K562 (cell line): ENCODE results near the gene ACAP3. TPM values are rescaled to one million over a fixed set of nuclear protein-coding genes. Genes with fewer than 3 reads are reported as not detected.

Experiments used
- CBX8 ChIP-seq: fragments of 200-600 bp; sonication (generic); IDR thresholded peaks from 2 replicates; pipeline ENCODE4 v1.6.1; 2012; ENCODE audit warnings: borderline replicate concordance, mixed run types, low read depth, mild to moderate bottlenecking, moderate library complexity, mixed read lengths, low read length, control low read depth, inconsistent platforms; ENCODE audit not compliant: poor library complexity, severe bottlenecking; ENCODE audit errors: extremely low read depth
- CXXC5 ChIP-seq: fragments of 250-450 bp; sonication (Bioruptor Pico); IDR thresholded peaks from 2 replicates; pipeline ENCODE4 v1.8.0; 2022; ENCODE audit warnings: inconsistent platforms, mild to moderate bottlenecking, moderate library complexity
- GABPA ChIP-seq: fragments of 200-800 bp; sonication (Bioruptor generic); conservative IDR thresholded peaks from 2 replicates; pipeline ENCODE4 v1.6.1; 2016; ENCODE audit warnings: low read depth, missing genetic modification characterization, missing compliant biosample characterization
- HDAC1 ChIP-seq, 2 experiments: fragments of 450-650 bp; IDR thresholded peaks; 2 replicates each; pipeline ENCODE4 v1.6.1; 2016 to 2017; ENCODE audit warnings: inconsistent platforms in 1 of 2, mild to moderate bottlenecking in 1 of 2, moderate library complexity in 1 of 2
- KDM2B ChIP-seq: fragments of 250-450 bp; sonication (Bioruptor Pico); IDR thresholded peaks from 2 replicates; pipeline ENCODE4 v1.8.0; 2021; ENCODE audit warnings: mild to moderate bottlenecking, moderate library complexity
- KDM5B ChIP-seq: fragments of 200-600 bp; sonication (generic); IDR thresholded peaks from 2 replicates; pipeline ENCODE4 v1.6.1; 2012; ENCODE audit warnings: low read depth, mild to moderate bottlenecking, moderate library complexity, low read length, control low read depth, inconsistent platforms; ENCODE audit not compliant: insufficient replicate concordance
- NFIC ChIP-seq: fragments of 450-650 bp; IDR thresholded peaks from 2 replicates; pipeline ENCODE4 v1.6.1; 2017; ENCODE audit warnings: mild to moderate bottlenecking, inconsistent platforms
- NR1H2 ChIP-seq: sonication (generic); formaldehyde crosslinking; IDR thresholded peaks from 2 replicates; pipeline ENCODE4 v1.4.0; 2020; ENCODE audit warnings: mild to moderate bottlenecking, missing genetic modification reagents
- PRDM10 ChIP-seq: fragments of 450-650 bp; IDR thresholded peaks from 2 replicates; pipeline ENCODE4 v1.6.1; 2018; ENCODE audit not compliant: partially characterized antibody
- RBFOX2 ChIP-seq: fragments of 200-400 bp; formaldehyde crosslinking; IDR thresholded peaks from 2 replicates; pipeline ENCODE4 v1.6.1; 2017; ENCODE audit warnings: low read depth, mild to moderate bottlenecking, low read length, moderate library complexity
- SMC3 ChIP-seq: conservative IDR thresholded peaks from 2 replicates; pipeline ENCODE4 v1.6.1; 2011; ENCODE audit warnings: low read depth, low read length, improper control_type of control experiment; ENCODE audit not compliant: insufficient read depth
- TOE1 ChIP-seq, 2 experiments: fragments of 450-650 bp in 1 of 2; sonication (generic) in 1 of 2; formaldehyde crosslinking in 1 of 2; IDR thresholded peaks; 2 replicates each; pipeline versions ENCODE4 v1.7.1 to v1.8.0; 2016 to 2022; ENCODE audit warnings: borderline replicate concordance in 2 of 2, mild to moderate bottlenecking in 2 of 2, antibody characterized with exemption in 1 of 2, inconsistent platforms in 1 of 2, low read depth in 1 of 2, missing genetic modification reagents in 1 of 2, moderate library complexity in 1 of 2
- ZNF23 ChIP-seq: fragments of 250-450 bp; sonication (Bioruptor Pico); IDR thresholded peaks from 2 replicates; pipeline ENCODE4 v1.4.0; 2020; ENCODE audit warnings: mild to moderate bottlenecking
- ZNF589 ChIP-seq: fragments of 200-800 bp; sonication (Bioruptor generic); IDR thresholded peaks from 2 replicates; pipeline ENCODE4 v1.6.1; 2016; ENCODE audit warnings: low read depth, missing genetic modification characterization, missing compliant biosample characterization
- ZNF740 ChIP-seq, 3 experiments: fragments of 200-800 bp in 1 of 3; sonication (Bioruptor generic) in 1 of 3; sonication (generic) in 1 of 3; formaldehyde crosslinking in 1 of 3; IDR thresholded peaks; 2 replicates each; pipeline versions ENCODE4 v1.6.1 to v1.8.0; 2016 to 2022; ENCODE audit warnings: mild to moderate bottlenecking in 2 of 3, missing compliant biosample characterization in 2 of 3, missing genetic modification characterization in 2 of 3, missing genetic modification reagents in 1 of 3
- polyA plus RNA-seq, 8 experiments: library from polyadenylated mRNA; depleted of rRNA in 4 of 8; stranded (reverse) in 5 of 8; unstranded in 3 of 8; fragments of >200 nt; fragmentation: Nextera tagmentation in 2 of 8; fragmentation: Illumina TruSeq in 1 of 8; extraction: Ambion mirVana in 2 of 8; extraction: Trizol in 1 of 8; gene quantifications; 2 replicates each; pipeline versions ENCODE4 v1.2.1 to v1.2.3, GENCODE V29; 2011 to 2014; ENCODE audit warnings: inconsistent platforms in 1 of 8, missing spikeins in 1 of 8
- total RNA-seq, 7 experiments: library from RNA; depleted of rRNA in 6 of 7; stranded (reverse); fragments of >200 nt in 6 of 7; fragmentation: Illumina TruSeq in 2 of 7; extraction: Trizol in 2 of 7; gene quantifications; 2 replicates each; pipeline versions ENCODE4 v1.2.1 to v1.2.3, GENCODE V29; 2011 to 2021; ENCODE audit warnings: low replicate concordance in 1 of 7
- TF ChIP-seq, protein P1 (sequence below): fragments of 450-650 bp; formaldehyde crosslinking; IDR thresholded peaks from 2 replicates; pipeline ENCODE4 v1.4.0; 2020; ENCODE audit warnings: mild to moderate bottlenecking, mixed read lengths

The ACAP3 gene
- total and polyA plus RNA-seq, 9 of the 15 experiments (the other 6 are each of a cell fraction or from before 2014, with no cell fraction given), result 0.01 to 49.0 (median 12.0) TPM

GRCh38 chr1:1349256-1350012, 41.7 kb upstream of the ACAP3 start, which contains the start of gene DVL1 (continued):
- TF ChIP-seq ZNF740 (CRISPR knock-in tag; IDR thresholded peaks at IDR 0.05) (peak; percentile 93), ZNF740 (tag; IDR thresholded peaks at IDR 0.05) (peak in 1 of 2 experiments; percentile 47; a peak in 1 of 4 replicates), KDM2B (CRISPR knock-in tag) (no peak; the same call in 1 of the 2 replicates), GABPA (tag) (peak; percentile 48), HDAC1 (IDR thresholded peaks at IDR 0.05) (peak in 1 of 2 experiments; percentile 32; a peak in 1 of 4 replicates), RBFOX2 (peak; percentile 72), KDM5B (peak; percentile 69), ZNF589 (peak; percentile 30; the same call in 1 of the 2 replicates), CXXC5 (CRISPR knock-in tag) (peak; percentile 84), TOE1 (IDR thresholded peaks at IDR 0.05; ENCODE audit: borderline replicate concordance) (no peak), TOE1 (CRISPR knock-in tag; IDR thresholded peaks at IDR 0.05; ENCODE audit: borderline replicate concordance, low read depth) (0 out of 2 replicates have a peak, but pooled peaks have one; percentile 33), NFIC (peak; percentile 32; the same call in 1 of the 2 replicates), NR1H2 (CRISPR knock-in tag) (0 out of 2 replicates have a peak, but pooled peaks have one; percentile 13), CBX8 (no peak), PRDM10 (no peak), ZNF23 (CRISPR knock-in tag) (no peak), SMC3 (0 out of 2 replicates have a peak, but pooled peaks have one; percentile 24)
- TF ChIP-seq, protein P1, sequence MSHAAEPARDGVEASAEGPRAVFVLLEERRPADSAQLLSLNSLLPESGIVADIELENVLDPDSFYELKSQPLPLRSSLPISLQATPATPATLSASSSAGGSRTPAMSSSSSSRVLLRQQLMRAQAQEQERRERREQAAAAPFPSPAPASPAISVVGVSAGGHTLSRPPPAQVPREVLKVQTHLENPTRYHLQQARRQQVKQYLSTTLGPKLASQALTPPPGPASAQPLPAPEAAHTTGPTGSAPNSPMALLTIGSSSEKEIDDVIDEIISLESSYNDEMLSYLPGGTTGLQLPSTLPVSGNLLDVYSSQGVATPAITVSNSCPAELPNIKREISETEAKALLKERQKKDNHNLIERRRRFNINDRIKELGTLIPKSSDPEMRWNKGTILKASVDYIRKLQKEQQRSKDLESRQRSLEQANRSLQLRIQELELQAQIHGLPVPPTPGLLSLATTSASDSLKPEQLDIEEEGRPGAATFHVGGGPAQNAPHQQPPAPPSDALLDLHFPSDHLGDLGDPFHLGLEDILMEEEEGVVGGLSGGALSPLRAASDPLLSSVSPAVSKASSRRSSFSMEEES (CRISPR knock-in tag), result no peak
